Measurements from ENCODE around the gene GALNT2. TPM values are rescaled to one million over a fixed set of nuclear protein-coding genes. Genes with fewer than 3 reads are reported as not detected.

The GALNT2 gene
- total and polyA plus RNA-seq, 9 of the 15 experiments (the other 6 are each of a cell fraction or from before 2014, with no cell fraction given): 1.6 to 106 (median 51.9) TPM

- TF ChIP-seq, protein P1, sequence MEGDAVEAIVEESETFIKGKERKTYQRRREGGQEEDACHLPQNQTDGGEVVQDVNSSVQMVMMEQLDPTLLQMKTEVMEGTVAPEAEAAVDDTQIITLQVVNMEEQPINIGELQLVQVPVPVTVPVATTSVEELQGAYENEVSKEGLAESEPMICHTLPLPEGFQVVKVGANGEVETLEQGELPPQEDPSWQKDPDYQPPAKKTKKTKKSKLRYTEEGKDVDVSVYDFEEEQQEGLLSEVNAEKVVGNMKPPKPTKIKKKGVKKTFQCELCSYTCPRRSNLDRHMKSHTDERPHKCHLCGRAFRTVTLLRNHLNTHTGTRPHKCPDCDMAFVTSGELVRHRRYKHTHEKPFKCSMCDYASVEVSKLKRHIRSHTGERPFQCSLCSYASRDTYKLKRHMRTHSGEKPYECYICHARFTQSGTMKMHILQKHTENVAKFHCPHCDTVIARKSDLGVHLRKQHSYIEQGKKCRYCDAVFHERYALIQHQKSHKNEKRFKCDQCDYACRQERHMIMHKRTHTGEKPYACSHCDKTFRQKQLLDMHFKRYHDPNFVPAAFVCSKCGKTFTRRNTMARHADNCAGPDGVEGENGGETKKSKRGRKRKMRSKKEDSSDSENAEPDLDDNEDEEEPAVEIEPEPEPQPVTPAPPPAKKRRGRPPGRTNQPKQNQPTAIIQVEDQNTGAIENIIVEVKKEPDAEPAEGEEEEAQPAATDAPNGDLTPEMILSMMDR (IDR thresholded peaks at IDR 0.05 in 2 of 3, conservative IDR thresholded peaks at IDR 0.05 in 1 of 3; ENCODE audit: insufficient read depth in 2 of 3, low read depth in 1 of 3, low read length in 3 of 3): no peak
- TF ChIP-seq ATF1 (CRISPR knock-in tag; IDR thresholded peaks at IDR 0.05) (no peak), ATF1 (tag; IDR thresholded peaks at IDR 0.05) (no peak), CBFA2T2 (conservative IDR thresholded peaks at IDR 0.05) (no peak), SIN3B (IDR thresholded peaks at IDR 0.05; ENCODE audit: low read depth) (no peak), IFI16 (CRISPR knock-in tag; IDR thresholded peaks at IDR 0.05) (0 out of 2 replicates have a peak, but pooled peaks have one; percentile 24), RFX5 (IDR thresholded peaks at IDR 0.05; ENCODE audit: low read depth, low read length) (no peak), ZNF282 (CRISPR knock-in tag; IDR thresholded peaks at IDR 0.05) (no peak), HDGF (IDR thresholded peaks at IDR 0.05) (no peak), GTF2E2 (tag; IDR thresholded peaks at IDR 0.05) (no peak), TRIM24 (IDR thresholded peaks at IDR 0.05) (no peak)
- TF ChIP-seq, protein P2, sequence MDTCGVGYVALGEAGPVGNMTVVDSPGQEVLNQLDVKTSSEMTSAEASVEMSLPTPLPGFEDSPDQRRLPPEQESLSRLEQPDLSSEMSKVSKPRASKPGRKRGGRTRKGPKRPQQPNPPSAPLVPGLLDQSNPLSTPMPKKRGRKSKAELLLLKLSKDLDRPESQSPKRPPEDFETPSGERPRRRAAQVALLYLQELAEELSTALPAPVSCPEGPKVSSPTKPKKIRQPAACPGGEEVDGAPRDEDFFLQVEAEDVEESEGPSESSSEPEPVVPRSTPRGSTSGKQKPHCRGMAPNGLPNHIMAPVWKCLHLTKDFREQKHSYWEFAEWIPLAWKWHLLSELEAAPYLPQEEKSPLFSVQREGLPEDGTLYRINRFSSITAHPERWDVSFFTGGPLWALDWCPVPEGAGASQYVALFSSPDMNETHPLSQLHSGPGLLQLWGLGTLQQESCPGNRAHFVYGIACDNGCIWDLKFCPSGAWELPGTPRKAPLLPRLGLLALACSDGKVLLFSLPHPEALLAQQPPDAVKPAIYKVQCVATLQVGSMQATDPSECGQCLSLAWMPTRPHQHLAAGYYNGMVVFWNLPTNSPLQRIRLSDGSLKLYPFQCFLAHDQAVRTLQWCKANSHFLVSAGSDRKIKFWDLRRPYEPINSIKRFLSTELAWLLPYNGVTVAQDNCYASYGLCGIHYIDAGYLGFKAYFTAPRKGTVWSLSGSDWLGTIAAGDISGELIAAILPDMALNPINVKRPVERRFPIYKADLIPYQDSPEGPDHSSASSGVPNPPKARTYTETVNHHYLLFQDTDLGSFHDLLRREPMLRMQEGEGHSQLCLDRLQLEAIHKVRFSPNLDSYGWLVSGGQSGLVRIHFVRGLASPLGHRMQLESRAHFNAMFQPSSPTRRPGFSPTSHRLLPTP (IDR thresholded peaks at IDR 0.05; ENCODE audit: borderline replicate concordance, extremely low read depth, insufficient read length): no peak
These were observed 96.2 kb downstream of the GALNT2 start (continued) for GRCh38 chr1:230163205-230163604.

All from K562 (cell line).